ENCODE data around the gene SRRM3. TPM values are rescaled to one million over a fixed set of nuclear protein-coding genes. Genes with fewer than 3 reads are reported as not detected.
A peak's percentile ranks its signal among the peaks of the same experiment; 100 is the strongest.

SRRM3 gene
- total and polyA plus RNA-seq, 9 of the 15 experiments (the other 6 are each of a cell fraction or from before 2014, with no cell fraction given): 0.04 to 0.91 (median 0.46) TPM; not detected in 2

DNA sequence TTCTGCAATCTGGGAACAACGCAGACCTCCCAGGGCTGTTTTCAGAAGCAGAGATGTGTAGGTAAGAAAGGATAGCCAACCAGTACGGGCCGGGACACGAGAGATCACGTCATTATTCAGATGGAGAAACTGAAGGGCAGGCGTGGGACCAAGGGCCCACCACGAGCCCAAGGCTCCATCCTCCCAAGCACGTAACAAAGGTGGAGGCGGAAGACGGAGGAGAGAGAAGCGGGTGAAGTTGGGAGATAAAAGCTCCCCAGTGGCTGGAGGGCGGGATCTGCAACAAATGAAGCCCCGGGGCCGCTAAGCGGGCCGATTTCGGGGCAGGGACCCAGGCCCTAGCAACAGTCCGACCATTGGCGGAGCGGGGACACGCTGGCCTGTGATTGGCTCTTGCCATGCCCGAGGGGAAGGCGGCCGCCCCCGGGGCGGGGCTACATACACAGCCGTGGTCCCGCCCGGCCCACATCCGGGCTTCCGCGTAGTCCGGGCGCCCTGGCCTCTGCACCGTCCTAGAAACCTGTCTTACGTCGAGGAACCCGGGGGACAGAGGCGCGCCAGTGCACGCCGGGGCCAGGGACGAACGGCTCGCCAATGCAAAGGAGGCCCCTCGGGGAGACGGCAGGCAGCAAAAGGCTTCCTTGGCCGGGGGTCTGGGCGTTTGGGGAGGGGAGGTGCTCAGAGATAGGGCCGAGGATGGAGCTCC lies 116.2 kb downstream of the SRRM3 start (continued):
- TF ChIP-seq TAF15 (IDR thresholded peaks at IDR 0.05; ENCODE audit: low read depth, low read length) (no peak), ZEB2 (IDR thresholded peaks at IDR 0.05) (peak; percentile 54; the same call in 1 of the 2 replicates), RUNX1 (IDR thresholded peaks at IDR 0.05; ENCODE audit: low read depth) (no peak), POLR2AphosphoS5 (IDR thresholded peaks at IDR 0.05; ENCODE audit: control insufficient read depth, insufficient read depth, low read depth, low read length) (peak; percentile 56), DDX20 (tag; IDR thresholded peaks at IDR 0.05; ENCODE audit: low read depth) (no peak), SMARCA5 (IDR thresholded peaks at IDR 0.05) (no peak), ETS2 (tag; IDR thresholded peaks at IDR 0.05; ENCODE audit: borderline replicate concordance, poor library complexity, severe bottlenecking) (no peak), ZNF124 (CRISPR knock-in tag; IDR thresholded peaks at IDR 0.05) (no peak), RFX7 (CRISPR knock-in tag; IDR thresholded peaks at IDR 0.05) (no peak), ZNF644 (tag; IDR thresholded peaks at IDR 0.05; ENCODE audit: low read depth) (no peak), XRCC3 (IDR thresholded peaks at IDR 0.05) (no peak), POU5F1 (IDR thresholded peaks at IDR 0.05; ENCODE audit: borderline replicate concordance, low read depth, low read length, partially characterized antibody) (no peak), EHMT2 (IDR thresholded peaks at IDR 0.05) (no peak)
- TF ChIP-seq, protein P1, sequence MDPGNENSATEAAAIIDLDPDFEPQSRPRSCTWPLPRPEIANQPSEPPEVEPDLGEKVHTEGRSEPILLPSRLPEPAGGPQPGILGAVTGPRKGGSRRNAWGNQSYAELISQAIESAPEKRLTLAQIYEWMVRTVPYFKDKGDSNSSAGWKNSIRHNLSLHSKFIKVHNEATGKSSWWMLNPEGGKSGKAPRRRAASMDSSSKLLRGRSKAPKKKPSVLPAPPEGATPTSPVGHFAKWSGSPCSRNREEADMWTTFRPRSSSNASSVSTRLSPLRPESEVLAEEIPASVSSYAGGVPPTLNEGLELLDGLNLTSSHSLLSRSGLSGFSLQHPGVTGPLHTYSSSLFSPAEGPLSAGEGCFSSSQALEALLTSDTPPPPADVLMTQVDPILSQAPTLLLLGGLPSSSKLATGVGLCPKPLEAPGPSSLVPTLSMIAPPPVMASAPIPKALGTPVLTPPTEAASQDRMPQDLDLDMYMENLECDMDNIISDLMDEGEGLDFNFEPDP (CRISPR knock-in tag; IDR thresholded peaks at IDR 0.05): no peak
- TF ChIP-seq, protein P2, sequence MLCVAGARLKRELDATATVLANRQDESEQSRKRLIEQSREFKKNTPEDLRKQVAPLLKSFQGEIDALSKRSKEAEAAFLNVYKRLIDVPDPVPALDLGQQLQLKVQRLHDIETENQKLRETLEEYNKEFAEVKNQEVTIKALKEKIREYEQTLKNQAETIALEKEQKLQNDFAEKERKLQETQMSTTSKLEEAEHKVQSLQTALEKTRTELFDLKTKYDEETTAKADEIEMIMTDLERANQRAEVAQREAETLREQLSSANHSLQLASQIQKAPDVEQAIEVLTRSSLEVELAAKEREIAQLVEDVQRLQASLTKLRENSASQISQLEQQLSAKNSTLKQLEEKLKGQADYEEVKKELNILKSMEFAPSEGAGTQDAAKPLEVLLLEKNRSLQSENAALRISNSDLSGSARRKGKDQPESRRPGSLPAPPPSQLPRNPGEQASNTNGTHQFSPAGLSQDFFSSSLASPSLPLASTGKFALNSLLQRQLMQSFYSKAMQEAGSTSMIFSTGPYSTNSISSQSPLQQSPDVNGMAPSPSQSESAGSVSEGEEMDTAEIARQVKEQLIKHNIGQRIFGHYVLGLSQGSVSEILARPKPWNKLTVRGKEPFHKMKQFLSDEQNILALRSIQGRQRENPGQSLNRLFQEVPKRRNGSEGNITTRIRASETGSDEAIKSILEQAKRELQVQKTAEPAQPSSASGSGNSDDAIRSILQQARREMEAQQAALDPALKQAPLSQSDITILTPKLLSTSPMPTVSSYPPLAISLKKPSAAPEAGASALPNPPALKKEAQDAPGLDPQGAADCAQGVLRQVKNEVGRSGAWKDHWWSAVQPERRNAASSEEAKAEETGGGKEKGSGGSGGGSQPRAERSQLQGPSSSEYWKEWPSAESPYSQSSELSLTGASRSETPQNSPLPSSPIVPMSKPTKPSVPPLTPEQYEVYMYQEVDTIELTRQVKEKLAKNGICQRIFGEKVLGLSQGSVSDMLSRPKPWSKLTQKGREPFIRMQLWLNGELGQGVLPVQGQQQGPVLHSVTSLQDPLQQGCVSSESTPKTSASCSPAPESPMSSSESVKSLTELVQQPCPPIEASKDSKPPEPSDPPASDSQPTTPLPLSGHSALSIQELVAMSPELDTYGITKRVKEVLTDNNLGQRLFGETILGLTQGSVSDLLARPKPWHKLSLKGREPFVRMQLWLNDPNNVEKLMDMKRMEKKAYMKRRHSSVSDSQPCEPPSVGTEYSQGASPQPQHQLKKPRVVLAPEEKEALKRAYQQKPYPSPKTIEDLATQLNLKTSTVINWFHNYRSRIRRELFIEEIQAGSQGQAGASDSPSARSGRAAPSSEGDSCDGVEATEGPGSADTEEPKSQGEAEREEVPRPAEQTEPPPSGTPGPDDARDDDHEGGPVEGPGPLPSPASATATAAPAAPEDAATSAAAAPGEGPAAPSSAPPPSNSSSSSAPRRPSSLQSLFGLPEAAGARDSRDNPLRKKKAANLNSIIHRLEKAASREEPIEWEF (CRISPR knock-in tag; IDR thresholded peaks at IDR 0.05): no peak
- TF ChIP-seq, protein P3, sequence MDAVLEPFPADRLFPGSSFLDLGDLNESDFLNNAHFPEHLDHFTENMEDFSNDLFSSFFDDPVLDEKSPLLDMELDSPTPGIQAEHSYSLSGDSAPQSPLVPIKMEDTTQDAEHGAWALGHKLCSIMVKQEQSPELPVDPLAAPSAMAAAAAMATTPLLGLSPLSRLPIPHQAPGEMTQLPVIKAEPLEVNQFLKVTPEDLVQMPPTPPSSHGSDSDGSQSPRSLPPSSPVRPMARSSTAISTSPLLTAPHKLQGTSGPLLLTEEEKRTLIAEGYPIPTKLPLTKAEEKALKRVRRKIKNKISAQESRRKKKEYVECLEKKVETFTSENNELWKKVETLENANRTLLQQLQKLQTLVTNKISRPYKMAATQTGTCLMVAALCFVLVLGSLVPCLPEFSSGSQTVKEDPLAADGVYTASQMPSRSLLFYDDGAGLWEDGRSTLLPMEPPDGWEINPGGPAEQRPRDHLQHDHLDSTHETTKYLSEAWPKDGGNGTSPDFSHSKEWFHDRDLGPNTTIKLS (IDR thresholded peaks at IDR 0.05; ENCODE audit: borderline replicate concordance, low read depth): no peak; the same call in 1 of the 2 replicates
- TF ChIP-seq, protein P4, sequence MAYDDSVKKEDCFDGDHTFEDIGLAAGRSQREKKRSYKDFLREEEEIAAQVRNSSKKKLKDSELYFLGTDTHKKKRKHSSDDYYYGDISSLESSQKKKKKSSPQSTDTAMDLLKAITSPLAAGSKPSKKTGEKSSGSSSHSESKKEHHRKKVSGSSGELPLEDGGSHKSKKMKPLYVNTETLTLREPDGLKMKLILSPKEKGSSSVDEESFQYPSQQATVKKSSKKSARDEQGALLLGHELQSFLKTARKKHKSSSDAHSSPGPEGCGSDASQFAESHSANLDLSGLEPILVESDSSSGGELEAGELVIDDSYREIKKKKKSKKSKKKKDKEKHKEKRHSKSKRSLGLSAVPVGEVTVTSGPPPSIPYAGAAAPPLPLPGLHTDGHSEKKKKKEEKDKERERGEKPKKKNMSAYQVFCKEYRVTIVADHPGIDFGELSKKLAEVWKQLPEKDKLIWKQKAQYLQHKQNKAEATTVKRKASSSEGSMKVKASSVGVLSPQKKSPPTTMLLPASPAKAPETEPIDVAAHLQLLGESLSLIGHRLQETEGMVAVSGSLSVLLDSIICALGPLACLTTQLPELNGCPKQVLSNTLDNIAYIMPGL (CRISPR knock-in tag; IDR thresholded peaks at IDR 0.05): no peak

Data from K562 (cell line).